Lower leg skin (tissue), 3 donors: ENCODE data around the gene SCUBE1.

Experiments
- CTCF ChIP-seq, 3 donors: fragments of 450-650 bp; IDR thresholded peaks; one replicate each; pipeline ENCODE4 v1.5.1; 2016; ENCODE audit warnings: antibody characterized with exemption in 3 of 3, mild to moderate bottlenecking in 3 of 3, moderate library complexity in 2 of 3
- POLR2A ChIP-seq, 2 donors: fragments of 450-650 bp; IDR thresholded peaks; one replicate each; pipeline ENCODE4 v1.6.1; 2016 to 2017; ENCODE audit warnings: antibody characterized with exemption in 2 of 2, mild to moderate bottlenecking in 1 of 2, moderate library complexity in 1 of 2

- TF ChIP-seq POLR2A (IDR thresholded peaks at IDR 0.05) (no peak), CTCF (IDR thresholded peaks at IDR 0.05) (no peak)
Observed at GRCh38 chr22:43313890-43314474, 29.2 kb downstream of the SCUBE1 start.
